Bone marrow (tissue), 2 donors: Measurements from ENCODE around the gene DLG2.

Experiments
- DNase-seq, 2 donors: peaks; one replicate each; lab custom pipeline; 2025; lab: John Stamatoyannopoulos, UW

Gene DLG2

GRCh38 chr11:83572581-83573496 lies 2054.3 kb downstream of the DLG2 start:
- DNase-seq, result no peak

GRCh38 chr11:83571302-83571701 lies 2055.8 kb downstream of the DLG2 start:
- DNase-seq, result no peak

- no peak for DNase-seq
Observed at GRCh38 chr11:83569134-83569805, 2057.9 kb downstream of the DLG2 start.

DNA sequence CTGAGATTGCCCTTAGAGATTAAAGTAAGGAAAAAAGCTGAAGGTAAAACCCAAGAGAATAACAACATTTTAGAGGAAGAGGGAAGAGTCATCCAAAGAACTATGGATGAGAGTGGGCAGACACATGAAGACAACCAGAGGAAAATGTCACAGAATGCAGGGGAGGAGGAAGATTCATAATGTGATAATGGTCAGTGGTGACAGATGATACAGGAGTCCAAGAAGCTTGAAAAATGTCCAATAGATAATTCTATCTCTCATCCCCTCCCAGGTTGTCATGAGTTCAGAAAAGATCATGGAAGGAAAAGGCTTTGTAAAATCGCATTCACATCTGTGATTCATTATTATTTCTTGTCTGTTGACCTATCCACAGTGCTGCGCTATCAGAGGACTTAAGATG lies 2058.6 kb downstream of the DLG2 start:
- DNase-seq, result no peak

GRCh38 chr11:83566950-83567349 lies 2060.2 kb downstream of the DLG2 start:
- DNase-seq, result no peak

DNA sequence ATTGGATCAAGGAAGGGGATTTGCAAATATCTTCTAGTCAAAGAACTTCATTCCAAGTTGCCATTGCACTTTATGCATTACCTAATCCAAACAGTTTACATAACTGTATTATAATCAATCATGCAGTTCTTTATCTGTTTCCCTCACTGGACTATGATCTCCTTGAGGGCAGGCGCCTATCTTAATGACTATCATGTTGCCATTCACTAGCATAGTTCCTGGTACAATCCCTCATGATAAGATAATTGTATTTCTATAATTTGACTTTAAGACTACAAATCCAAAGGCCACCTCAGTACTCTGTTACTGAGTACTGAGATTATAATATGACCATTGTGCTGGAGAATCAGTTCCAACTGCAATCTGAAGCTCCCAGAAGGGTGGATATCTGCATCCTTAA lies 2062.3 kb downstream of the DLG2 start:
- no peak for DNase-seq

- DNase-seq, result no peak
Observed at GRCh38 chr11:83558281-83558680, 2068.9 kb downstream of the DLG2 start.

DNA sequence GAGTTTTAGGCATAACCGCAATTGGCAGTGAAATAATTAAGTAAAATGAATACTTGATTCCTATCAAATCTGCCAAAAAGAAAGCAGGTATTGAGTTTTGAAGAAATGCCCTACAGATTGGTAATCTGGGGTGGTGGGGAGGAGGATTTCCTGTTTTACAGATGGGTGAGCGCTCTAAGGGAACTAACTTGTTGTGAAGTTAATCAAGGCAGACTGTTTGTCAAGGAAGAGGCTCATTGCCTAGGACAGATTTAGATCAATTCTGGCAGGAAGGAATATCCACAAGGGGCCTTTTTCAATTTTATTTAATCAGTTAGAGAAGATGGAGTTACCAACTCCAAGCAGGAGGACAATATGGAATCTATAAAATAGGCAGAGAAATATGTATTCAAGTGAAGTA lies 2069.5 kb downstream of the DLG2 start:
- DNase-seq, result no peak

DNA sequence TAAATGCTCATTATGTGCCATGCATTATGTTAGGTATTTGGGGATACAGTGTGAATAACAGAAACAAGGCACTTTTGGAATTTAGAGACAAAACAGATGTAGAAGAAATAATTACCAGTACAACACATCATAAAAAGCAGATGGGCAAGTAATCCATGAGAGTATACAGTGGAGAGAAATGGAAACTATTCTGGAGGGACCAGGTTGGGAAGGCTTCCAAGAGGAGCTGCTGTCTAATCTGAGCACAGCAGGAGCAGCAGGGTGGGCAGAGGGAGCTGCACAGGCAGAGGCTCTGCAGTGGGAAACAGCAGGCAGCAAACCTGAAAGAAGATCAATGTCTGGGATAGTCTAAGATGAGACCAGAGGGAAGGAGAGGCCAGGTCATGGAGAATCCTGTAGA lies 2072.3 kb downstream of the DLG2 start:
- no peak for DNase-seq

- no peak for DNase-seq
Observed at GRCh38 chr11:83549984-83550667, 2077.0 kb downstream of the DLG2 start.

DNA sequence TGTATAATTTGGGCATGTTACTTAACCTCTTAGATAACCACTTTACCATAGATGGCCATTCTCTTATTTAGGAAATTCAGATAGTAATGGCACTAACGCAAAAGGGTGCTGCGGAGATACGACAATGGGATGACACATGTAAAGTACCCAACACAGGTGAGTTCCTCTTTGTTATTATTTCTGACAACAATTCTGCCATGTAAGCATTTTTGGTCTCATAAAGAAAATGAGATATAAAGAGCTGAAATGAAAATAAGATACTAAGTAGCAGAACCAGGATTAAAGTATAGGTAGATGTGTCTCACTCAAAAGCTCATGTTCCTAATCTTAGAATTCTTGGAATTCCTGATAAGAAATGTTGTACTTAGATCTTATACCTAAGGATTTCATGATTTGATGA lies 2080.8 kb downstream of the DLG2 start:
- DNase-seq, result no peak

DNA sequence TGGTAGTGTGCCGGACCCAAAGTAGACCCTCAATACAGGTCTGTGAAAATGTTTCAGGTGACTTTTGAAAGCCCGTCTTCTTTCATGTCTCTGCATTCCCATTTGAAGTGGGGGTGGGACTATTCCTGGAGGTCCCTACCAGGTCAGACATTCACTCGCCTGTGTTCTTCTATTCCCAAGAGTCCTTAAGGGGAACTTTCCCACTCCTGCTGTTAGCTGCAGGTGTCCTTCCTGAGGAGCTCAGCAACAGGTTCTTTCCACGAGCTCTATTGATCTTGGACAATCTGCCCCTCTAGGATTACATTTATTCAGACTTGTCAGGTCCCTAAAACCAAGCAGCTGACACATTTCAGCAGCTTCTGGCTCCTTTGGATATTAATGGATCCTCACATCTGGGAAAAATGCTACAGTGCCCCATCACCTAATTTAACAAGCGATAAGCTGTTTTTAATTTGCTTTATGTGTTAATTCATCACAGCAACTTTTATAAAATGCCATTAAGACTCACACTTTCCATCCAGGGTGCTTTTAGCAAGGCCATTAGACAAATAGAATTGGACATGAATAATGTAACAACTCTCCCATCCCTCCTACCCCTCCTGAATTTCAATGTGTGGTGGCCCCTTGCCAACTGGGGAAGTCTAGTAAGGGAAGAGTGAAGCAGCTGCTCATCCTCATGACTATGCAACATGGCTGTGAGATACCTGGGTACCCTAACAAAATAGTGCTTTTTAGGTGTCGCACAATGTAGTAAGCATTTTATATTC lies 2081.5 kb downstream of the DLG2 start:
- DNase-seq, result no peak

GRCh38 chr11:83544846-83545245 lies 2082.3 kb downstream of the DLG2 start:
- no peak for DNase-seq

DNA sequence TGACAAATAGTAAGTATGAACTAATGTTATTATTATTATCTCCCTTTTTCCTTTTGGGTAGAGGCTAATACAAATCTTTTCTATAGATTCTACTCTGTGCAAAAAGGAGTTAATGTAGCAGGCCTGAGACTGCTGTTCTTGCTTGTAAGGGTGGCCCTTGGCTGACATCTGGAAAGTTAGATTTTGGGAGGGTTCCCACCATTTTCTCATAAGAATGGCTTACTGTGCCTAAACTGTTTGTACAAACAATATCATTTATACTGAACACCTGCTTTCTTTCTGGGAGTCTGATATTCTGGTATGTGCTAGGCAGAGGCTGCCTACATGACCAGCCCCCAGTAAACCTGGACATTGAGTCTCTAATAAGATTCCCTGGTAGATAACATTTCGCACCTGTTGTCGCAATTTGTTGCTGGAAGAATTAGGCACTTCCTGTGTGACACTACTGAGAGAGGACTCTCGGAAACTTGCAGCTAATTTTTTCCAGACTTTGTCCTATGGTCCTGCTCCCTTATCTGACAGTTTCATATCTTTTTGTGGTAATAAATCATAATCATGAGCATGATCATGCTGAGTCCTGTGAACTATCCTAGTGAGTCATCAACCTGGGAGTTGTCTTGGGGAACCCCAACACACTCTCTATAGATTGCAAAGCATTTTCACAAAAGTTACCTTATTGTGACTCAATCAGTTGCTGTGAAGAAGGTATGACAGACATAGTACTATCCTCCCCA lies 2083.3 kb downstream of the DLG2 start:
- no peak for DNase-seq

DNA sequence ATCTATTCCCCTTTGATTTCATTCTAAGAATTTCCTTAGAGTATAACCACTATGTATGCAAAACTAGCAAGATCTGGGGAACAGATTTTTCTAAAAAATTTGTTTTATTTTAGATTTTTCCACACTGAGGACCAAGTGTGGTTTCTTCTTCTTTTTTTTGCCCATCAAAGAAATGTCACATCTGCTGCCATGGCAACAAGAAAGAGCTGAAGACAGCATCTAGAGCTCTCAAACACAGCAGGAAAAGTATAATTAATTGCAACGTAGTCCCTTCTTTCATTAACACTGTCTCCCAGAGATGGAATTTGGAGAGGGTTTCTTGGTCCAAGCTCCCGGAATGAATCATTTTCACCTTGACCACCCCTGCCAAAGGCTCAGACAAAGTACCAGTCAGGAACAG lies 2084.3 kb downstream of the DLG2 start:
- DNase-seq, result no peak

GRCh38 chr11:83540728-83541127 lies 2086.4 kb downstream of the DLG2 start:
- no peak for DNase-seq

DNA sequence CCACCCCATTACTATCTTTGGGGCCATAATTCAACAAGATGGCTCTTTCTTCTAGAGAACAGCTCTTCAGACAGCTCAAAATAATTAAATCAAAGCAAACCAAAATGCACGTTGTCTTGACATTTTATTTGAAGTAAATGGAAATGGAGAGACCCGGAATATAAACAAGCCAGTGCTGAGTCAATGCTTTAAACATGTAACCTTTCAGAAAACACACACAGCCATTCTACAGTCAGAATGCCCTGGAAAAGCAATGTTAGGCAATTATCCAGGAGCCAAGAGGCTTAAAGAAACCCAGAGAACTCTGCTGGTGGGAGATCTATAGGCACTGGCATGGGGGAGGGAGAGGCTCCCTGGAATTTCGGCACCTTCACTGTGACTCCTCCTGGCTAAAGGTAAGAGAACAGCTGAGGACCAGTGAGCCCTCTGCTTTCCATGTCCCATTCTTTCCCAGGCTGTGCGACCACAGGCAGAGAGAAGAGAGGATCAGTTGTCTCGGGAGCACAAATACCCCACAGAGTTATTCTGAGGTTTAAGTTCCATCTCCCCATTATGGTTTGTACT lies 2086.9 kb downstream of the DLG2 start:
- no peak for DNase-seq

GRCh38 chr11:83538286-83538685 lies 2088.9 kb downstream of the DLG2 start:
- no peak for DNase-seq

- DNase-seq, result no peak
Observed at GRCh38 chr11:83537131-83537610, 2090.0 kb downstream of the DLG2 start.

DNA sequence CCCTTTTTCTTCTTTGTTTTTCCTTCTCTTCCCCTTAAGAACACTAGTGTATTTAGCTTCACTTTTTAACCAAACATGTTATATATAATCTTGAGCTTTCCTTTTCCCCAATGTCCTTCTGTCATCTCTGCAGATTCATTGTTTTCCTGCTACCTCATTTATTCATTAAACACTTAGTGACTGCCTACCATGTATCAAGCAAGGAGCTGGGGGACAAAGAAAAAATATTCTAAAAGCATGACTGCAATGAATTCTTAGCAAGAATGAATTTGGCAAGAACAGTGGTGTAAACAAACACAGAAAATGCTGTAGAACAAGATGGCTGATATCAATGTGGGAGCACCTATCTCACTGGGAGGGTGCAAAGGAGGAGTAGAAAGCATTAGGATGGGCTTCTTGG lies 2094.0 kb downstream of the DLG2 start:
- DNase-seq, result no peak

DNA sequence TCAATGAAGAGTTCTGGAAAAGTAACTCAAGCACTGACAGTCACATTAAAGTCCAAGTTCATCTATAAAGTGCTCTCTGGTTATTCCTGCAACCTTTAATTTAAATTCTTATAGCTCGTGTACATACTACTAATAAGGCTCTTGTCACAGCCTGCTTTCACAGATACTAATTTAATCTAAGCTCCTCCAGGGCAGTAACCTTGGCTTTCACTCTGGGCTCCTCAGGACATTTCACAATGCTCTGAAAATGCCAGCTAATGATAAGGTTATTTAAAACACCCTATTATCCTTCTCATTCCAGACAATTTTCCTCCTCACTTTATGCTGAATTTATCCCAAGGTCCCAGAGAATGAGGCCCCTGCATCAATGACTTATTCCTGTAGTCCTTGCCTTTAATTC lies 2098.3 kb downstream of the DLG2 start:
- DNase-seq, result no peak
